ENCODE measurements around the gene P2RX6. TPM values are rescaled to one million over a fixed set of nuclear protein-coding genes. Genes with fewer than 3 reads are reported as not detected.

The P2RX6 gene
- total and polyA plus RNA-seq, 9 of the 15 experiments (the other 6 are each of a cell fraction or from before 2014, with no cell fraction given) = 0.01 to 3.9 (median 1.5) TPM; not detected in 1

DNA sequence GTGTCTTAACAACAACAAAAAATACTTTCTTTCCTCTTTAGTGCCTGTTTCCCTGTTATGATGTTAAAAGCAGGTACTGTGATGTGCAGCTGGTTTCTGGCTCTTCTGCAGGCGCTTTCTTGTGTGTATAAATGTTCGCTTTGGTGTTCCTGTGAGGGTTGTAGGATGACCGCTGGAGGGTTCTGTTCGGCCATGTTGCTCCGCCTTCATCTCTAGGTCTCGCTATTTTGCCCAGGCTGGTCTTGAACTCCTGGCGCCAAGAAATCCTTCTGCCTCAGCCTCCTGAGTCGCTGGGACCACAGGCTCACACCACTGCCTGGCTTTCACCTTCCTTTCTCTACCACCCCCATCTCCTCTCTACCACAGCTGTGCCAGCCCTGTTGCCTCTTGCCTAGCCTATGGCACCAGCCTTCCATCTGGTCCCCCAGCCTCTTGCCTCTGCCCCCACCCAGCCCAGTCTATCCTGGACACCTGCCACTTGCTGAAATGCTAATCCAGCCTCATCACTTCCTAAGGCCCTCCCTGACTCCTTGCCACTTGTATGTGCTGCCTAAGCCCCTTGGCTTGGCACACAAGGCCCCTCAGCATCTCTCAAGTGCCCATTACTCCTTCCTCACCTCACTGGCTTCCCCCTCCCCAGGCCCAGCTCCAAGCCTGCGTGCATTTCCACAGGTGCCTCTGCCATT lies 36.3 kb downstream of the P2RX6 start:
- in situ Hi-C loops (cut with MboI) (no loop called here), intact Hi-C loops (cut with micrococcal nuclease) (no loop called here)
- CTCF ChIA-PET (ENCODE audit: low intra/inter-chr PET ratio) = no interaction called here
- H2AFZ ChIP-seq (ENCODE audit: low read depth, low read length) = peak overlapping the region; percentile 7
- FAIRE-seq (no peak), DNase-seq (ENCODE audit: extremely low read depth in 1 of 4, low spot score in 3 of 4) (no peak), ATAC-seq (no peak)
- no peaks in the 10 kb centered on the region for H3K79me2 ChIP-seq (ENCODE audit: control insufficient read depth, insufficient read depth, low read length)
- peaks cover 17 to 29% of the 10 kb centered on the region in 2 experiments for H3K4me1 ChIP-seq (replicated peaks in 1 of 2; ENCODE audit: control insufficient read depth in 2 of 2, insufficient read depth in 2 of 2, low read length in 2 of 2)
- peaks cover 12% of the 10 kb centered on the region for H3K9me1 ChIP-seq (ENCODE audit: control insufficient read depth, insufficient read depth, low read length)
- no peak overlapping the region for H3K27ac ChIP-seq (ENCODE audit: extremely low read depth, low read depth, low read length)
- BruUV-seq (replicated peaks) = no TSS peak
- POLR2A ChIA-PET = interaction anchor here (0.6 to 6.1 kb wide), 9 partner anchors 12 to 226 kb away, joined by 3 to 42 read pairs (median 4); partner anchors contain the start of gene LZTR1
- 11% methylated on average over 9 of the region's 9 CpGs for WGBS (ENCODE audit: insufficient coverage, low coverage, missing lambda C conversion rate)
- H3K36me3 ChIP-seq (ENCODE audit: control insufficient read depth, insufficient read depth, low read length) = no peaks in the 10 kb centered on the region
- H3K4me3 ChIP-seq = no peak overlapping the region
- peaks cover 38% of the 10 kb centered on the region for H4K20me1 ChIP-seq (replicated peaks; ENCODE audit: control insufficient read depth, insufficient read depth, low read length)
- peak overlapping the region in 1 of 2 experiments; percentile 38; a peak in 2 of 4 replicates for H3K9ac ChIP-seq (ENCODE audit: insufficient read depth in 1 of 2, low read depth in 2 of 2, low read length in 2 of 2)
- no peak overlapping the region for H3K4me2 ChIP-seq (ENCODE audit: insufficient read depth, low read length)
- peaks cover 34 to 85% of the 10 kb centered on the region in 2 experiments; a peak in 4 of 5 replicates for H3K27me3 ChIP-seq (ENCODE audit: control insufficient read depth in 2 of 2, insufficient read depth in 2 of 2, low read length in 2 of 2)
- no peaks in the 10 kb centered on the region for H3K9me3 ChIP-seq (replicated peaks; ENCODE audit: control insufficient read depth, insufficient read depth, low read depth, low read length)
- TF ChIP-seq, protein P1, sequence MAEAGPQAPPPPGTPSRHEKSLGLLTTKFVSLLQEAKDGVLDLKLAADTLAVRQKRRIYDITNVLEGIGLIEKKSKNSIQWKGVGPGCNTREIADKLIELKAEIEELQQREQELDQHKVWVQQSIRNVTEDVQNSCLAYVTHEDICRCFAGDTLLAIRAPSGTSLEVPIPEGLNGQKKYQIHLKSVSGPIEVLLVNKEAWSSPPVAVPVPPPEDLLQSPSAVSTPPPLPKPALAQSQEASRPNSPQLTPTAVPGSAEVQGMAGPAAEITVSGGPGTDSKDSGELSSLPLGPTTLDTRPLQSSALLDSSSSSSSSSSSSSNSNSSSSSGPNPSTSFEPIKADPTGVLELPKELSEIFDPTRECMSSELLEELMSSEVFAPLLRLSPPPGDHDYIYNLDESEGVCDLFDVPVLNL (CRISPR knock-in tag; IDR thresholded peaks at IDR 0.05; ENCODE audit: low read depth) = no peak
- TF ChIP-seq PTTG1 (tag; IDR thresholded peaks at IDR 0.05; ENCODE audit: low read depth) = no peak
- 0 out of 2 replicates have a peak, but pooled peaks have one; percentile 11 for TF ChIP-seq KLF1 (tag; IDR thresholded peaks at IDR 0.05)
- TF ChIP-seq, protein P2, sequence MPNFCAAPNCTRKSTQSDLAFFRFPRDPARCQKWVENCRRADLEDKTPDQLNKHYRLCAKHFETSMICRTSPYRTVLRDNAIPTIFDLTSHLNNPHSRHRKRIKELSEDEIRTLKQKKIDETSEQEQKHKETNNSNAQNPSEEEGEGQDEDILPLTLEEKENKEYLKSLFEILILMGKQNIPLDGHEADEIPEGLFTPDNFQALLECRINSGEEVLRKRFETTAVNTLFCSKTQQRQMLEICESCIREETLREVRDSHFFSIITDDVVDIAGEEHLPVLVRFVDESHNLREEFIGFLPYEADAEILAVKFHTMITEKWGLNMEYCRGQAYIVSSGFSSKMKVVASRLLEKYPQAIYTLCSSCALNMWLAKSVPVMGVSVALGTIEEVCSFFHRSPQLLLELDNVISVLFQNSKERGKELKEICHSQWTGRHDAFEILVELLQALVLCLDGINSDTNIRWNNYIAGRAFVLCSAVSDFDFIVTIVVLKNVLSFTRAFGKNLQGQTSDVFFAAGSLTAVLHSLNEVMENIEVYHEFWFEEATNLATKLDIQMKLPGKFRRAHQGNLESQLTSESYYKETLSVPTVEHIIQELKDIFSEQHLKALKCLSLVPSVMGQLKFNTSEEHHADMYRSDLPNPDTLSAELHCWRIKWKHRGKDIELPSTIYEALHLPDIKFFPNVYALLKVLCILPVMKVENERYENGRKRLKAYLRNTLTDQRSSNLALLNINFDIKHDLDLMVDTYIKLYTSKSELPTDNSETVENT (CRISPR knock-in tag; IDR thresholded peaks at IDR 0.05) = peak; percentile 16; the same call in 1 of the 2 replicates
- no peak for TF ChIP-seq MEIS2 (IDR thresholded peaks at IDR 0.05; ENCODE audit: partially characterized antibody)
- TF ChIP-seq ZNF778 (CRISPR knock-in tag; IDR thresholded peaks at IDR 0.05) = no peak
- no peak for TF ChIP-seq CEBPB (tag; IDR thresholded peaks at IDR 0.05)
- TF ChIP-seq, protein P3, sequence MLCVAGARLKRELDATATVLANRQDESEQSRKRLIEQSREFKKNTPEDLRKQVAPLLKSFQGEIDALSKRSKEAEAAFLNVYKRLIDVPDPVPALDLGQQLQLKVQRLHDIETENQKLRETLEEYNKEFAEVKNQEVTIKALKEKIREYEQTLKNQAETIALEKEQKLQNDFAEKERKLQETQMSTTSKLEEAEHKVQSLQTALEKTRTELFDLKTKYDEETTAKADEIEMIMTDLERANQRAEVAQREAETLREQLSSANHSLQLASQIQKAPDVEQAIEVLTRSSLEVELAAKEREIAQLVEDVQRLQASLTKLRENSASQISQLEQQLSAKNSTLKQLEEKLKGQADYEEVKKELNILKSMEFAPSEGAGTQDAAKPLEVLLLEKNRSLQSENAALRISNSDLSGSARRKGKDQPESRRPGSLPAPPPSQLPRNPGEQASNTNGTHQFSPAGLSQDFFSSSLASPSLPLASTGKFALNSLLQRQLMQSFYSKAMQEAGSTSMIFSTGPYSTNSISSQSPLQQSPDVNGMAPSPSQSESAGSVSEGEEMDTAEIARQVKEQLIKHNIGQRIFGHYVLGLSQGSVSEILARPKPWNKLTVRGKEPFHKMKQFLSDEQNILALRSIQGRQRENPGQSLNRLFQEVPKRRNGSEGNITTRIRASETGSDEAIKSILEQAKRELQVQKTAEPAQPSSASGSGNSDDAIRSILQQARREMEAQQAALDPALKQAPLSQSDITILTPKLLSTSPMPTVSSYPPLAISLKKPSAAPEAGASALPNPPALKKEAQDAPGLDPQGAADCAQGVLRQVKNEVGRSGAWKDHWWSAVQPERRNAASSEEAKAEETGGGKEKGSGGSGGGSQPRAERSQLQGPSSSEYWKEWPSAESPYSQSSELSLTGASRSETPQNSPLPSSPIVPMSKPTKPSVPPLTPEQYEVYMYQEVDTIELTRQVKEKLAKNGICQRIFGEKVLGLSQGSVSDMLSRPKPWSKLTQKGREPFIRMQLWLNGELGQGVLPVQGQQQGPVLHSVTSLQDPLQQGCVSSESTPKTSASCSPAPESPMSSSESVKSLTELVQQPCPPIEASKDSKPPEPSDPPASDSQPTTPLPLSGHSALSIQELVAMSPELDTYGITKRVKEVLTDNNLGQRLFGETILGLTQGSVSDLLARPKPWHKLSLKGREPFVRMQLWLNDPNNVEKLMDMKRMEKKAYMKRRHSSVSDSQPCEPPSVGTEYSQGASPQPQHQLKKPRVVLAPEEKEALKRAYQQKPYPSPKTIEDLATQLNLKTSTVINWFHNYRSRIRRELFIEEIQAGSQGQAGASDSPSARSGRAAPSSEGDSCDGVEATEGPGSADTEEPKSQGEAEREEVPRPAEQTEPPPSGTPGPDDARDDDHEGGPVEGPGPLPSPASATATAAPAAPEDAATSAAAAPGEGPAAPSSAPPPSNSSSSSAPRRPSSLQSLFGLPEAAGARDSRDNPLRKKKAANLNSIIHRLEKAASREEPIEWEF (CRISPR knock-in tag; IDR thresholded peaks at IDR 0.05) = no peak
- no peak for TF ChIP-seq ZNF764 (CRISPR knock-in tag; IDR thresholded peaks at IDR 0.05; ENCODE audit: low read depth)
- TF ChIP-seq TSC22D4 (tag; IDR thresholded peaks at IDR 0.05) = 0 out of 2 replicates have a peak, but pooled peaks have one; percentile 77
- no peak for TF ChIP-seq OTX1 (CRISPR knock-in tag; IDR thresholded peaks at IDR 0.05)
- peak; percentile 37; the same call in 1 of the 2 replicates for TF ChIP-seq STAG1 (CRISPR knock-in tag; IDR thresholded peaks at IDR 0.05; ENCODE audit: borderline replicate concordance)
- peak; percentile 3; the same call in 1 of the 2 replicates for TF ChIP-seq ZBTB7A (IDR thresholded peaks at IDR 0.05; ENCODE audit: borderline replicate concordance, control insufficient read depth, low read depth, low read length)

Data from K562 (cell line).